ENCODE measurements around the gene TIPARP.

TIPARP gene

GRCh38 chr3:156742401-156742800 is 68.0 kb downstream of the TIPARP start:
- DNase-seq (ENCODE audit: low read depth): no peak

DNA sequence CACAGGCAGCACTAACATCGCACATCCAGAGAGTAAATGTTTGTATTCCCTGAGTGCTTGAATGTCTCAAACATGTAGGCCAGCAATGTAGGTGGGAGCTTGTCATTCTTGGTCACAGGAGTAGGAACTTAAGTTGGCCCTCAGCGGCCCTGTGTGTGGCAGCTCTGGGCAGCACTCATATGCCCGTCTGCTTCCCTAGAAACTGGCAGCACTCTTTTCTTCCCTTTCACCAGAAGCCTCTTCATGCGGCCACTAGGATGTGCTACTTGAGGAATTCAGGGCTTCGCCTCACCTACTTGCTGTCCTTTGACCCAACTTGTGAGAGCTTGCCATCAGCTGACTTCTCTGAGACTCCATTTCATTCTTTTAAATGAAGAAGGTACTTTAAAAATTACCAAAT is 69.5 kb downstream of the TIPARP start:
- DNase-seq (ENCODE audit: low read depth): no peak

GRCh38 chr3:156744631-156745030 is 70.2 kb downstream of the TIPARP start:
- no peak for DNase-seq (ENCODE audit: low read depth)

DNA sequence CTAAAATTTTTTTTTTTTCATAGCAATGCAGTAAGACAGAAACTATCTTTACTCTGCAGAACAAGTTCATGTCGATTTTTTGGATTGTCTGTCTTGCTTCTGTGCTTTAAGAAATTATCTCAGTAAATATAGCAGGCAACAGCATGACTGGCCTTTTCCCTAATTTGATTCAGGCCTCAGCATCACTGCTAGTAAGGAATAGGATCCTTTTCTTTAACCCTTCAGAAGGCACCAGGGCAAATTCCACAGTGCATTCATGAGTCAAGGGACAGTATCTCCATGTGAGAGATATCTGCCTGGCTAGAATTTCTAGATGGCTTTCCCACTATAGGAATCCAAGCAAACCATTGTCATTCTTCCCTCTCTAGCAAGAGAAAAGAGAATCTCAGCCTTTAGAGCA is 71.4 kb downstream of the TIPARP start:
- peak; percentile 15 for DNase-seq (ENCODE audit: low read depth)

DNA sequence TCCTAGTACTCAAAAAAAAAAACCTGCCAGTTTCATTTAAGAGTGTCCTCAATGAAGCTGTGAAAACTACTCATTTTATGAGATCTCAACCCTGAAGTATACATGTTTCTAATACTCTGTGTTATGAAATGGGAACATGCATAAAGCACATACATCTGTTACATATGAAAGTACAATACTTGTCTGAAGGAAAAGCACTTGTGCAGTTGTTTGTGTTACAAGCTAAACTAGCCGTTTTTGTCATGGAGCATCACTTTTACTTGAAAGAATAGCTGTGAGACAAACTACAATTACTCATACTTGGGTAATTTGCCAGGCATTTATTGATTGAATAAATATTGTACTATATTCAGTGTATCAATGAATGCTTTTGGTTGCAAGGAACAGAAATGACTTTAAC is 72.7 kb downstream of the TIPARP start:
- DNase-seq (ENCODE audit: low read depth): no peak

DNA sequence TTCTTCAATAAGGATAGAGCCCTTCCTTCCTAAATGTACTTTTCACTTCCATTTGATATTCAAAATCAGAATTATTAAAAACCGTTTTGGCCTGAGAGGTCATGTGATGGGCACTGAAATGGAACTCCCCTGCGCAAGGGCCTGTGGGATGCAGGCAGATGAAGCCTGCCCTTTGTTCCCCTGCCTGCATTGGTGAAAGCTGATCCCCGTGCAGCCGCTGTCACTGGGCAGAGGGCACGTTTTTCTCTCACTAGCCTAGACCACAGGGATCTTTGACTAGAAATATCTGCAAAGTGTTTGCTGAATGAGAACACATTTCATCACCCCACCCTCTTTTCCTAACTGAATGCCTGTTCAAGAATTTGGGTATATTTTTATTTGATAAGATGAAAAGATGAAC is 74.9 kb downstream of the TIPARP start:
- DNase-seq (ENCODE audit: low read depth): peak; percentile 18

DNA sequence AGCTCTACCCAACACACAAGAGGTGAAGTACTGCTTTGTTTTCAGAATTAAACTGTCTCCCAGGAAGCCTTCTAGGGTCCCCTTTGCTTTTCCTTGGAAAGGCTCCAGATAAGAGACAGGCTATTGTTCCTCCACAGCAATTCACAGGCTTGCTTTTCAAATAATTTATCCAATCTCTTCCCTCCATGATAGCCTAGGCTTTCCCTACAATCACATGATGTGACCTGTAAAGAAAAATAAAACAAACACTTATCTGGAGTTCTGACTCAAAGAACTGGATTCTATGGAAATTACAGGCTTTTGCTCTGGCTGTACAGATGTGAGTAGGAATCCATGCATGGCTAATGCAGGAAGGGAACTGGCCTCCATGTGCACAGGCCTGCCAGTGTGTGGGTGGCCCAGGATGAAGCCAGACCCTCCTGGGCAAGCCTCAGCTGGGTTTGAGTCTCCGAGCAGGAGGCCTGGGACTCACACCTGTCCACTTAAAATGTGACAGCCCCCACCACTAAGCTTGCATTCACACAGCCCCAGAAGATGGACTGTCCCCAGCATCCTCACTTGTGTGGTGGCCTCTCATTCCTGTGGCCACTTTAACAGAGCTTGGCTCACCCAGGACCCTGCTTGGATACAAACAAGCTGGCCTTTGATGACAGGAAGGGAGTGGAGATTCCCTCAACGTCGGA is 75.9 kb downstream of the TIPARP start:
- peak; percentile 72 for DNase-seq (ENCODE audit: low read depth)

DNA sequence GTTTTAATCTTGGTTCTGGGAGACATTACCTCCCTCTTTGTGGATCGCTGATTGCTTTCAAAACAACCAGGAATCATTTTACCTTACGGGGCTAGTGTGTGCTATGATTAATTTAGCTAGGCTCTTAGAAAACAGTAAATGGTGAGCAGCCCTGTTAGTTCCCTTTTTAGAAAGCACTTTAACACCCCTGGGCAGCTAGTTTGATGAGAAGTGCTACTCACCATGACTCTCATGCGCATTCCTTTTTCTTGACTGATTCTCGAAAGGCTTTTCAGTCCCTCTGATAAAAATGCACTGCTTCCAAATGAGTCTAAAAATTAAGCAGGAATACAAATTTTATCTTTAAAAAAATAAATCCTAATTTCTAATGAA is 76.5 kb downstream of the TIPARP start:
- DNase-seq (ENCODE audit: low read depth): peak; percentile 83

DNA sequence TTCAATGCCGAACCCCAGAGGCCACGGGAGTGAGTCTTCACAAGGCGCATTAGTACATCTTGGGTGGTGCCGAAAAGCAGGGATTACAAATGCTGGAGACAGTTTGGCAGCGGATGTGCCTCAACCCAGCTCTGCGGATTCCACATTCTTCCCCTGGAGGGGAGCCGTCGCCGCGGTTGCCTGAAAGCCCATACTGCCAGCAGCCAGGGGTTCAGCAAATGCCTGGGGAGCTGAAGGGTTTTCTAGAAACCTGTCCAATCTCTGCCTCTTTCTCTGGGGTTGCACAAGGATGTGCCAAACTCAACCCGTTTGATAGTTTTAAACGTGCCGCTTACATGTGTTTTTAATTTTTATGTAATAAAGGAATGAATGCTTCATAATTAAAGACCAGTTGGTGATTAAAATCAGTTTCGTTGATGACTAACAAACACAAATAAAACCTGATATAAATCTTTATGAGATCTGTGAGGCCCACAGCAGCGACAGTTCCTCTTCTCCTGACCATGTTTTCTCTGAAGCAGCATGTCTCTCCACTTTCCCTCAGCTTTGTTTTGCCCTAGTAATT is 77.2 kb downstream of the TIPARP start:
- peak; percentile 98 for DNase-seq (ENCODE audit: low read depth)

Data from EH (cell line).